ENCODE results near the gene SCN5A.

The SCN5A gene

GRCh38 chr3:38643592-38643991 is 5.9 kb downstream of the SCN5A start:
- no peak for TF ChIP-seq CREB1 (IDR thresholded peaks at IDR 0.05; ENCODE audit: low read depth)
- no peak for TF ChIP-seq YY1 (IDR thresholded peaks at IDR 0.05; ENCODE audit: low read depth)
- TF ChIP-seq ZBTB7A (IDR thresholded peaks at IDR 0.05; ENCODE audit: low read depth): no peak
- no peak for TF ChIP-seq CEBPB (IDR thresholded peaks at IDR 0.05)
- TF ChIP-seq TAF1 (IDR thresholded peaks at IDR 0.05; ENCODE audit: low read depth): no peak
- TF ChIP-seq MAX (IDR thresholded peaks at IDR 0.05): no peak
- TF ChIP-seq RAD21 (IDR thresholded peaks at IDR 0.05; ENCODE audit: low read depth): no peak
- no peak for TF ChIP-seq NFIC (IDR thresholded peaks at IDR 0.05)
- TF ChIP-seq FOXM1 (IDR thresholded peaks at IDR 0.05; ENCODE audit: borderline replicate concordance, low read depth): no peak
- no peak for TF ChIP-seq REST (IDR thresholded peaks at IDR 0.05; ENCODE audit: low read depth)

- no peak for TF ChIP-seq ZBTB7A (IDR thresholded peaks at IDR 0.05; ENCODE audit: low read depth)
- no peak for TF ChIP-seq TEAD4 (IDR thresholded peaks at IDR 0.05)
- TF ChIP-seq USF1 (IDR thresholded peaks at IDR 0.05): no peak
- no peak for TF ChIP-seq TAF1 (IDR thresholded peaks at IDR 0.05; ENCODE audit: low read depth)
- no peak for TF ChIP-seq EGR1 (IDR thresholded peaks at IDR 0.05)
- TF ChIP-seq CREB1 (IDR thresholded peaks at IDR 0.05; ENCODE audit: low read depth): no peak
- no peak for TF ChIP-seq TCF12 (IDR thresholded peaks at IDR 0.05; ENCODE audit: low read depth)
- no peak for TF ChIP-seq RAD21 (IDR thresholded peaks at IDR 0.05; ENCODE audit: low read depth)
- TF ChIP-seq FOXM1 (IDR thresholded peaks at IDR 0.05; ENCODE audit: borderline replicate concordance, low read depth): no peak
- TF ChIP-seq REST (IDR thresholded peaks at IDR 0.05; ENCODE audit: low read depth): no peak
Measured at GRCh38 chr3:38643090-38643489, 6.4 kb downstream of the SCN5A start.

- no peak for TF ChIP-seq TCF12 (IDR thresholded peaks at IDR 0.05; ENCODE audit: low read depth)
- no peak for TF ChIP-seq RAD21 (IDR thresholded peaks at IDR 0.05; ENCODE audit: low read depth)
- no peak for TF ChIP-seq CEBPB (IDR thresholded peaks at IDR 0.05)
- no peak for TF ChIP-seq USF1 (IDR thresholded peaks at IDR 0.05)
- no peak for TF ChIP-seq NFIC (IDR thresholded peaks at IDR 0.05)
- TF ChIP-seq EP300 (IDR thresholded peaks at IDR 0.05; ENCODE audit: borderline replicate concordance): no peak
- no peak for TF ChIP-seq EGR1 (IDR thresholded peaks at IDR 0.05)
- no peak for TF ChIP-seq CREB1 (IDR thresholded peaks at IDR 0.05; ENCODE audit: low read depth)
- TF ChIP-seq MAX (IDR thresholded peaks at IDR 0.05): no peak
- TF ChIP-seq YY1 (IDR thresholded peaks at IDR 0.05; ENCODE audit: low read depth): no peak
- TF ChIP-seq FOXM1 (IDR thresholded peaks at IDR 0.05; ENCODE audit: borderline replicate concordance, low read depth): no peak
- no peak for TF ChIP-seq ZBTB7A (IDR thresholded peaks at IDR 0.05; ENCODE audit: low read depth)
- no peak for TF ChIP-seq TAF1 (IDR thresholded peaks at IDR 0.05; ENCODE audit: low read depth)
- TF ChIP-seq REST (IDR thresholded peaks at IDR 0.05; ENCODE audit: low read depth): no peak
- no peak for TF ChIP-seq TEAD4 (IDR thresholded peaks at IDR 0.05)
Measured at GRCh38 chr3:38641461-38642110, 7.9 kb downstream of the SCN5A start.

GRCh38 chr3:38640661-38641452 is 8.6 kb downstream of the SCN5A start:
- TF ChIP-seq TAF1 (IDR thresholded peaks at IDR 0.05; ENCODE audit: low read depth) (no peak), CREB1 (IDR thresholded peaks at IDR 0.05; ENCODE audit: low read depth) (no peak), USF1 (IDR thresholded peaks at IDR 0.05) (no peak), ZBTB7A (IDR thresholded peaks at IDR 0.05; ENCODE audit: low read depth) (no peak), EP300 (IDR thresholded peaks at IDR 0.05; ENCODE audit: borderline replicate concordance) (no peak), REST (IDR thresholded peaks at IDR 0.05; ENCODE audit: low read depth) (no peak), FOXM1 (IDR thresholded peaks at IDR 0.05; ENCODE audit: borderline replicate concordance, low read depth) (no peak), EGR1 (IDR thresholded peaks at IDR 0.05) (no peak), MAX (IDR thresholded peaks at IDR 0.05) (no peak), NFIC (IDR thresholded peaks at IDR 0.05) (no peak), TEAD4 (IDR thresholded peaks at IDR 0.05) (no peak), TCF12 (IDR thresholded peaks at IDR 0.05; ENCODE audit: low read depth) (no peak), YY1 (IDR thresholded peaks at IDR 0.05; ENCODE audit: low read depth) (no peak)

Measured in Ishikawa (cell line).